HL-60 (cell line): ENCODE data around the gene TENM3.

ENCODE experiments used
- CTCF ChIP-seq: IDR thresholded peaks from one replicate; pipeline ENCODE4 v1.5.1; 2011; ENCODE audit warnings: low read length, control low read depth, inconsistent platforms; ENCODE audit not compliant: insufficient read depth
- GABPA ChIP-seq: IDR thresholded peaks from 2 replicates; pipeline ENCODE4 v1.6.1; 2012; ENCODE audit warnings: low read depth
- POLR2AphosphoS5 ChIP-seq: IDR thresholded peaks from 2 replicates; pipeline ENCODE4 v1.6.1; 2012; ENCODE audit warnings: low read depth
- SPI1 ChIP-seq: IDR thresholded peaks from 2 replicates; pipeline ENCODE4 v1.6.1; 2012; ENCODE audit warnings: low read depth, mild to moderate bottlenecking, borderline replicate concordance

DNA sequence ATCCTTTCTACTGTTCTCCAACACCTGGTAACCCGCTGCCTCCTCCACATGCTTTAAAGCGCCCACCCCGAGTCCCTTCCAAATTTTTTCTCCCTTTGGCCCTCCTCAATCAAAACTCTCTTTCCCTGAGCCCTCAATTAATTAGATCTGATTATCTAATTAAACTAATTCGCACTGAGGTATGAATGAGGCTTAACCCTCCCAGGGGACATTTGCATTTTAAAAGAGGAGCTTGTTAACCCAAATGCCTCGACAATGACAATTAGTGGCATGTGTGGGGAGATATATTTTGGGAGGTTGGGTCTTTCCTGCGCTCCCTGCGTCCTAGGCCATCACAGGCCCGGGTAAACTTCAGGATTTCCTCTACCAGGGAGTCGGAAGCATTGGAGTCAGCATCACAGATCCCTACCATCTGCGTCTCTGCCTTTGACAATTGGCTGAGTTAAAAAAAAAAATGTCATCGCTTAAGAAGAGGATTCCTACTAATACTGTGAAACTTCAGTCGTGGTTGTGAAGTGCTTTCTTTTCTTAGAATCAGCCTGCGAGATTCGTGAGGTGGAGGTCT is 50.6 kb downstream of the TENM3 start:
- TF ChIP-seq CTCF (no peak), SPI1 (no peak), POLR2AphosphoS5 (no peak), GABPA (no peak)
